ENCODE measurements around the gene CDH23.

GRCh38 chr10:71474702-71475242, 78.1 kb downstream of the CDH23 start:
- no peak for TF ChIP-seq CTCF (IDR thresholded peaks at IDR 0.05)
- TF ChIP-seq POLR2A (IDR thresholded peaks at IDR 0.05): no peak
